ENCODE results near the gene CD59. TPM values are rescaled to one million over a fixed set of nuclear protein-coding genes. Genes with fewer than 3 reads are reported as not detected.

CD59 gene
- total RNA-seq, 2 experiments from 2014 or later, result 54.1 to 70.5 TPM

DNA sequence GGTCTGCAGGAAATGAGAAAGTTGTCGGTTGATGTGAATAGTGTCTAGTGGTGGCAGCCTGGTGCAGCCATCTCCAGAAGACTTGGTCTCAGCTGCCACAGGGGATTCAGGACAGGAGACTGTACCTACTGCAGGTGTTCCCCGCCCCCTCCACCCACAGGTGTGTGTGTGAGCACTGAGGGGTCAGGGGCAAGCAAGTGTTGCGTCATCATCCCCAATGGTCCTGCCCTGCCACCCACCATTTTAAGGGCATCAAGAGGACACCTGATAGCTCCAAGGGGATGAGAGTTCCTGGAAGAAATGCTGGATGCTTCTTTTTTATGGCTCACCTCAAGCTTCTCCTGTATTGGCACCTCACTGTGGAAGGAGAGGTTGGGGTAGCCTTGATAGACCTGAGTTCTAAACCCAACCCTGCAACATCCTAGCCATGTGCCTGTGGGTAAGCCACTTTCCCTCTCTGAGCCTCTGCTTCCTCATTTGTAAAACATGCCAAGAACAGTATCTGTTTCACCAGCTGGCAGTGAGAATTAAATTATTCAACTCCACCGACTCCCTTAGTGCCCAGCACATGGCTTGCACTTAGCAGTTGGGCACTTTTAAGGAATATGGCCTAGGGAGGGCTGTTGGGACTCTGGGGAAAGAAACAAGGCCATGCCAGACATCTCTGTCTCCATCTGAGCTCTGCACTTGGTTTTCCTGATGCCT is 41.7 kb downstream of the CD59 start:
- no peak for ATAC-seq
- Mint-ChIP-seq H3K4me1 (peaks cover 5% of the 10 kb centered on the region), H3K4me3 (no peak overlapping the region), H3K27me3 (peaks cover 30% of the 10 kb centered on the region), H3K9me3 (ENCODE audit: low read depth) (no peaks in the 10 kb centered on the region), H3K27ac (no peak overlapping the region), H3K36me3 (no peaks in the 10 kb centered on the region)
- DNase-seq, result no peak
- CTCF ChIA-PET, result interaction anchor here (1.1 kb wide), 1 partner anchor 11 kb away, joined by 3 read pairs; no protein-coding TSS in a partner anchor

DNA sequence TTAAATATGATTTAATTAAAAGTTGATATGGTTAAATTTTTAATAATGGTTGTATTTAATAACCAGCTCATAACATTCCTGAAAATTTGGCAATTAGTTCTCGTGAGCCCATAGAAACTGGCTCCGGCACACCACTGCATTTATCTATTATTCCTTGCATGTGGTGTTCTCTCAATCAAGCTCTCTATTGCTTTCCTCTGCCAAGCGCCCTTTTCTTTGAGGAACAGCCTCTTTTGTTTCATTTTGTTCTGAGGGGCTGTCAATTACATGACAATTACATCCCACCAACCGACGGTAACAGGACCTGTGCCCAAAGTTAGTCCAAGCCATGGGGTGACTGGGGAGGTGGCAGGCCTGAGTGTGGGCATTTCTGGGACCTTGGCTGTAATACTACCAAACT is 43.7 kb downstream of the CD59 start:
- ATAC-seq, result no peak
- H3K4me1 Mint-ChIP-seq, result peaks cover 5% of the 10 kb centered on the region
- H3K27me3 Mint-ChIP-seq, result peaks cover 19% of the 10 kb centered on the region
- H3K27ac Mint-ChIP-seq, result no peak overlapping the region
- H3K36me3 Mint-ChIP-seq, result no peaks in the 10 kb centered on the region
- H3K4me3 Mint-ChIP-seq, result no peak overlapping the region
- CTCF ChIA-PET, result no interaction called here
- no peaks in the 10 kb centered on the region for H3K9me3 Mint-ChIP-seq (ENCODE audit: low read depth)
- DNase-seq, result no peak

DNA sequence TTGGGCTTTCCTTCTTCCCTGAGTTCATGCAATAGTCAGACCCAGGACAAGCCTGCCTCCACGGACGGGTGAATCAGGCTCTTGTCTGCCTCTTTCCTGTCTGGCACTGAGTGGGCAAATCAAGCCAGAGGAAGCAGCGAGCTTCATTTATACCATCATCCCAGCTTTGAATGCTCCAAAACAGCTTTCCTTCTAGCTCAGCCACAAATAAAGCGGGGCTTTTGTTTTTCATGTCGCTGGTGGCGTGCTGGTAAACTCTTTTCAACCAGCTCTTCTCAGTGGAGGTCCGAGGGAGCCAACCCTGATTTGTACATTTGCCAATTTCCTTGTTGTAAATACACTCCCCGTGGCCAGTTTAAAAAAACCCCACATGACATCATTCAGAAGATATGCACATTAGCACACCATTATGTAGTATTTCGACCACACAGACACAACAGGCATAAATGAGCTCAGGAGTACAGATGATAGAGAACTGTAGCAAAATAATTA is 44.2 kb downstream of the CD59 start:
- H3K4me3 Mint-ChIP-seq, result no peak overlapping the region
- no peak overlapping the region for H3K27ac Mint-ChIP-seq
- no peaks in the 10 kb centered on the region for H3K9me3 Mint-ChIP-seq (ENCODE audit: low read depth)
- H3K27me3 Mint-ChIP-seq, result peaks cover 14% of the 10 kb centered on the region
- ATAC-seq (no peak), DNase-seq (no peak)
- no peaks in the 10 kb centered on the region for H3K36me3 Mint-ChIP-seq
- CTCF ChIA-PET, result interaction anchor here (1.2 kb wide), 1 partner anchor 93 kb away, joined by 3 read pairs; no protein-coding TSS in a partner anchor
- peaks cover 5% of the 10 kb centered on the region for H3K4me1 Mint-ChIP-seq

DNA sequence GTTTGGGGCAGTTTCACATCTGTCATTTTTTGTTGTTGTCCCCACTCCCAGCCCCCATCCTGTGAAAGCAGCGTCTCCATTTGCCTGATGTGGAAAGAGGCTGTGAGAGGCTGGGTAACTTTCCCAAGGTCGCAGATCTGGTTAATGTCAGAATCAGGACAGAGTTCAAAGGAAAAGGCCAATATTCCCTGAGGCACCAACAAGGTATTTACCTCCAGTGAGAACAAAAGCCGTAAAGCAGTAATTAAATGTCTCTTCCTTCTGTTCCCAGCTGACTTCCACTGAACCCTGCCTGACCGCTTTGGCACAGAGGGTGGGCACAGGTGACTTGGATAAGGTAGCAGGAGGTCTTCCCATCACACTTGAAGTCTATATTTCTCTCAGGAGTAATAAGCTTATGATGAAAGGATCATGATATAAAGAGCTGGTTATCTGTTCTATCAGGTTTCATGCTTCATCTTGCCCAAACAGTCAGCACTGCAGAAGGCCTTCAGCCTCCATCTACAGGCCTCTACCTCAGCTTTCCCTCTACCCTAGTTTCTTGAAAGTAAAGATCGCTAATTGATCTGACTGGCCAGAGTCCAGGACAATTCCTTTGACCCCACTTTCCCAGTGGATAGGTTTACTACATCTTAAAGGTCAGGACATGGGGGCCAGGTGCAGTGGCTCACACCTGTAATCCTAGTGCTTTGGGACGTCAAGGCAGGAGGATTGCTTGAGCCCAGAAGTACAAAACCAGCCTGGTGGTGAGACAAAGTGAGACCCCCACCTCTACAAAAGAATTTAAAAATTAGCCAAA is 45.0 kb downstream of the CD59 start:
- no peak overlapping the region for H3K27ac Mint-ChIP-seq
- DNase-seq, result no peak

DNA sequence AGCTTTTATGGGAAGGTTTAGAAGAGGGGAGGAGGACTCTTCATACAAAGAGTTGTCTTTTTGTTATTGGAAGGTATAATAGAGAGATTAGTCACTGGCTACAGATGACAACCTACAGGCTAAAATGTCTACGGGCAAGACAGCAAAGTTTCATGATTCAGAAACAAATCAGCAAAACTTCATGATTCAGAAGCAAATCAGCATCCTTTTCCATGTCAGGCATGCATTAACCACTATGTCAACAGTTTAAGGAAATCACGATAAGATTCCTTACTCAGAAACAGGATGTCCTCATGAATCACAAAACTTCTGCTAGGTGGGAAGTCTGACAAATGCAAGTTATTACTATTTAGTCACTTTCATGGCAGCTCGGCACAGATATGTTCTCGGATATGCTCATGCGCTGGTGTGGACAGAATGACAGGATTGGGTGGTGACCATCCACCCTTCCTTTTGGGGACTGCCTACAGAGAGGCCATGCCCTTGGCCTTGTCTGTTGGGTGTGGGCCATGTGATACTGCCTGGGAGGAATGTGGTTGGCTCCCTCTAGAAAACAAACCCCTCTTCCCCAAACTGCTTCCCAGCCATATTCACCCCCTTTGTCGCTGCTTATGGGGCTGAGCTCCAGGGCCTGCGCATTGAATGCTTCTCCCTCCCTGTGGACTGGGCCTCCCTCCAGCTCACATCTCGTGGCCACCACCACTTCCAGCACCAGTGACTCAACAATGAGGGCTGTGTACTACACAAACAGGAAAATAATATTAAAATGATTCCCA is 45.7 kb downstream of the CD59 start:
- H3K27ac Mint-ChIP-seq, result no peak overlapping the region
- no peaks in the 10 kb centered on the region for H3K36me3 Mint-ChIP-seq
- no peak for ATAC-seq
- no peak for DNase-seq
- no peaks in the 10 kb centered on the region for H3K9me3 Mint-ChIP-seq (ENCODE audit: low read depth)
- H3K27me3 Mint-ChIP-seq, result peaks cover 3% of the 10 kb centered on the region
- H3K4me1 Mint-ChIP-seq, result peaks cover 3% of the 10 kb centered on the region
- no peak overlapping the region for H3K4me3 Mint-ChIP-seq
- CTCF ChIA-PET, result interaction anchor here (1.3 kb wide), 1 partner anchor 10 kb away, joined by 4 read pairs; the partner anchor contains the start of gene C11orf91

More for the DNA sequence above, 45.0 kb downstream of the CD59 start:
- H3K36me3 Mint-ChIP-seq, result no peaks in the 10 kb centered on the region
- H3K4me3 Mint-ChIP-seq, result no peak overlapping the region
- H3K27me3 Mint-ChIP-seq, result peaks cover 7% of the 10 kb centered on the region
- no peaks in the 10 kb centered on the region for H3K9me3 Mint-ChIP-seq (ENCODE audit: low read depth)
- CTCF ChIA-PET, result interaction anchor here (1.2 kb wide), 1 partner anchor 94 kb away, joined by 3 read pairs; no protein-coding TSS in a partner anchor
- H3K4me1 Mint-ChIP-seq, result peaks cover 4% of the 10 kb centered on the region
- no peak for ATAC-seq

DNA sequence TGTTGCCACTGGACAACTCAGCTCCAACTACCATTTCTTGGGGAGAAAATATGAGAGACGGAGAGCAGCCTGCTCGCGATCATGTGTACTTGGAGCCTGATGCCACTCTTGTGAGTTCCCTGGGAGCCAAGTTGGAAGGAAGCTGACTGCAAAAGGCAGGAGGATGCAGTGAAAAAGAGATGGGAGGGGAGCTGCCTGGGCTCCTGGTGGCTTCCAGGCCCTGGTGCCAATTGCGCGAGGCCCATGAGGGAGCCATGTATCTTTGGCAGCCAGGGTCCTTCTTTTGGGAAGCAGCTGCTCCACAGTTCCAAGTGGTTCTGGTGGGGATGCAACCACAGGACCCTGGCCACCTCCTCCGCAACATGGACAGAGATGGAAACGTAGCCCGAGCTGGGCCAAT is 46.7 kb downstream of the CD59 start:
- Mint-ChIP-seq H3K4me1 (peaks cover 3% of the 10 kb centered on the region), H3K27ac (no peak overlapping the region), H3K27me3 (peaks cover 8% of the 10 kb centered on the region), H3K4me3 (no peak overlapping the region), H3K36me3 (no peaks in the 10 kb centered on the region), H3K9me3 (ENCODE audit: low read depth) (no peaks in the 10 kb centered on the region)
- ATAC-seq, result no peak
- no peak for DNase-seq
- CTCF ChIA-PET, result interaction anchor here (1.3 to 2.2 kb wide), 2 partner anchors 11 to 146 kb away, joined by 4 to 5 read pairs; partner anchors contain the start of gene C11orf91

DNA sequence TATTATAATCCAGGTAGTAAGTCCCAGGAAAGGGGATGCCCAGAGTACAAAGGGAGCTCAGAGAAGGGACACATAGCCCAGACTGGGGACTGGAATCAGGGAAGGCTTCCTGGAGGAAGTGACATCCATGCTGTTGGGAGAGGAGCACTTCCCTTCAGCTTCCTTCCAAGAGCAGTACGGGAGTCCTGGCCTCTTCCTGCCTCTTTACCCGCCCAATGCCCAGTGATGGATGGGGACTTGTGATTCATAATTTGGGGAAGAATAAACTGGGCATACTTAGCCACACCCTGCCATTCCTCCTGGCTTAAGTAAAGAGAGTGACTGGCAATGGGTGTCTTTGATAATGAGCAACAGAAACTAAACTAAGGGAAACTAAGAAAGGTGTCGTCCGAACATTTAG is 47.1 kb downstream of the CD59 start:
- DNase-seq, result no peak
- H3K9me3 Mint-ChIP-seq (ENCODE audit: low read depth), result no peaks in the 10 kb centered on the region
- H3K27me3 Mint-ChIP-seq, result peaks cover 12% of the 10 kb centered on the region
- no peak overlapping the region for H3K4me3 Mint-ChIP-seq
- peaks cover 3% of the 10 kb centered on the region for H3K4me1 Mint-ChIP-seq
- CTCF ChIA-PET, result interaction anchor here (1.3 to 2.2 kb wide), 3 partner anchors 11 to 146 kb away, joined by 4 to 6 read pairs (median 5); partner anchors contain the start of gene C11orf91
- ATAC-seq, result no peak
- no peak overlapping the region for H3K27ac Mint-ChIP-seq
- no peaks in the 10 kb centered on the region for H3K36me3 Mint-ChIP-seq

DNA sequence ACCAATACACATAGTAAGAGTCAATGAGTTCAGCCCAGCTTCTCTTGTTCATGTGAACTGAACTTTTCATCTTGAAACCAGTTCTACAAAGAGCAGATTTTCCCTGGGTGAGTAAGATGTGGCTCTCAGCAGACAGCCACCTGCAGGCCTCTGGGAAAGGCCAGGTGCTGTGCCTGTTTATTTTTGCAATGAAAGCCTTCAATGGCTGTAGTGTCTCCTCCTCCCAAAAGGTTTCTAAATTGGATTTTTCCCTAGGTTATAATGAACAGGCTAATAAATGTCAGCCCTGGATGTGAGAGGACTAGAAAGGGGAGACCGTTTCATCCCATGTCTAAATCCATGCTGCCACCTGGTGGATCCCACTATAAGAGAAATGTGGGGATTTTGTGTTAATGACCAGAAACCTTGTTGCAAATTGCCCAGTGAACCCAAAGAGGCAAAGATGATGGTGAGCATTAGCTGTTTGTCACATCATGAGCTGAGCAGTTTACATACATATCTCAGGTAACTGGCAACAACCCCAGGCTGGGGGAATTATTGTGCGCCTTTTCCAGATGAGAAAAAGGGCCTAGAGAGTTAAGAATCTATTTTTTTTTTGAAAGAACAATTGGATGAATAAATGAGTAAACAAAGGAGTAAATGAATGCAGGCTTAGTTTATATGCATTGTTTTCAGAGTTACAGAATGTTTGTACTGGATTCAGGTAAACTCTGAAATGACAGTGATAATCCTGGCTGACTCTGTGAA is 48.3 kb downstream of the CD59 start:
- Mint-ChIP-seq H3K36me3 (no peaks in the 10 kb centered on the region), H3K4me3 (no peak overlapping the region), H3K27ac (no peak overlapping the region), H3K4me1 (peaks cover 3% of the 10 kb centered on the region), H3K27me3 (peaks cover 18% of the 10 kb centered on the region), H3K9me3 (ENCODE audit: low read depth) (no peaks in the 10 kb centered on the region)
- CTCF ChIA-PET, result interaction anchor here (2.0 to 2.2 kb wide), 2 partner anchors 12 to 145 kb away, joined by 5 to 6 read pairs; no protein-coding TSS in a partner anchor
- DNase-seq (no peak), ATAC-seq (no peak)

DNA sequence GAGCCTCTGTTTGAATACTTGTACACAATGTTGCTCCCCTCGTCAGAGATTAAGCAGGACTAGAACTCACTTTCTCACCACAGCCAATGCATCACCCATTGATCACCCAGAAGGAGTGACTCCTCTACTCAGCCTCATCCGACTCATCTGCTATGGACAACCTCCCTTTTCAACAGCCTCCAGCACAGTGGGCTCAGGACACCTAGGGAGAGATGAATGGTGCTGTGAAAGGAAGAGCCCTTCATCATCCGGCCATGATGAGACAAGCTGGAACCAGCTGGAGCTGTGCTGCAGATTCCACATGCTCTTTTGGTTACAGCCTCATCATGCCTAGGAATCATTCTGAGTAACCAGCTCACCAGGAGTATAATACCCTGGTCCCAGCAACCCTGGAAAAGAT is 51.1 kb downstream of the CD59 start:
- H3K9me3 Mint-ChIP-seq (ENCODE audit: low read depth), result no peaks in the 10 kb centered on the region
- H3K27ac Mint-ChIP-seq, result no peak overlapping the region
- CTCF ChIA-PET, result no interaction called here
- DNase-seq (no peak), ATAC-seq (no peak)
- peaks cover 3% of the 10 kb centered on the region for H3K4me1 Mint-ChIP-seq
- H3K4me3 Mint-ChIP-seq, result no peak overlapping the region
- peaks cover 44% of the 10 kb centered on the region for H3K27me3 Mint-ChIP-seq
- H3K36me3 Mint-ChIP-seq, result peaks cover 2% of the 10 kb centered on the region

DNA sequence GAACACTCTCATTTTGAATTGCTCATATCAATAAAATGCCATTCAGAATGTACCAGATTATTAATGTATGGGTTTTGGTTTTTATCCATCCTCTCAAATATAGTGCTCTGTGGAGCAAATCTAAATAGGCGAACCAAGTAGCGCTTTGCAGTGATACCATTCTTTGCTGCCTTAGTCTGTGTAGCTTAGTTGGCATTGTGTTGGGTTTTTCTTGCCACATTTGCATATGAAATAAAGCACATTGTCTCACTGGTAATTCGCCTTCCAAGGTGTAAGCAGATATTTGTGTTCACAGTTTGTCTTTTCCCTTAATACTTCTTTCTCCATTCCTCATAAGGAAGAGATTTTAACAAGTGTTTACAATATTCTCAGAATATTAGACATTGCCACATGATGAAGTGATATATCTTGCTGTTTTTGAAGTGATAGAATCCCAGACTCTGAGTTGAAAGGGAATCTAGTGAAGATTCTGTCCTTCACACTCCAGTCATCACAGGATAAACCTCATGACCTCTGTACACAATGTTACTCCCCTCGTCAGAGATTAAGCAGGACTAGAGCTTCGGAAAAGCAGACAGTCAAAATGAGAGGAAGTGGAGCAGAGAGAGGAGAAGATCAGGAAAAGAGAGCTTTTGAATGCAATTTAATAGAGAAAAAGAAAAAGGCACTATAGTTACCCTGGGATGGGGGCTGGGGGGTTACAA is 52.1 kb downstream of the CD59 start:
- Mint-ChIP-seq H3K9me3 (ENCODE audit: low read depth) (no peaks in the 10 kb centered on the region), H3K27me3 (peaks cover 53% of the 10 kb centered on the region), H3K27ac (no peak overlapping the region), H3K4me3 (no peak overlapping the region), H3K36me3 (peaks cover 2% of the 10 kb centered on the region), H3K4me1 (peaks cover 6% of the 10 kb centered on the region)
- ATAC-seq (no peak), DNase-seq (no peak)
- CTCF ChIA-PET, result no interaction called here

DNA sequence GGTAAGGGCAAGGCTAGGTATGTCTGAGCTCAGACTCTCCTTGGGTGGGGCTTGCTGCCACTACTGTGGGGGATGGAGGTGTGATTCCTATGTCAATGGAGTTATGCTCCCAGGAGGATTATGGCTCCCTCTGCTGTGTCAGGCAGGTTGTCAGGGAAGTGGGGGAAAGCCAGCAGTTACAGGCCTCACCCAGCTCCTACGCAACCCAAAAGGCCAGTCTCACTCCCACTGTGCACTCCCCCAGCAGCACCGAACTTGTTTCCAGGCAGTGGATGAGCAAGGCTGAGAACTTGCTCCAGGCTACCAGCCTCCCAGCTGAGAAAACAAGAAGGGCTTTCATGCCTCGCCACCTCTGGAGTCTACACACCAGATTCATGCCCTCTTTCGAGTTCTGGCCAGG is 53.8 kb downstream of the CD59 start:
- H3K4me3 Mint-ChIP-seq, result no peak overlapping the region
- no peaks in the 10 kb centered on the region for H3K9me3 Mint-ChIP-seq (ENCODE audit: low read depth)
- DNase-seq, result no peak
- peaks cover 2% of the 10 kb centered on the region for H3K36me3 Mint-ChIP-seq
- H3K27ac Mint-ChIP-seq, result no peak overlapping the region
- ATAC-seq, result no peak
- H3K27me3 Mint-ChIP-seq, result peaks cover 68% of the 10 kb centered on the region
- CTCF ChIA-PET, result no interaction called here
- peaks cover 11% of the 10 kb centered on the region for H3K4me1 Mint-ChIP-seq

DNA sequence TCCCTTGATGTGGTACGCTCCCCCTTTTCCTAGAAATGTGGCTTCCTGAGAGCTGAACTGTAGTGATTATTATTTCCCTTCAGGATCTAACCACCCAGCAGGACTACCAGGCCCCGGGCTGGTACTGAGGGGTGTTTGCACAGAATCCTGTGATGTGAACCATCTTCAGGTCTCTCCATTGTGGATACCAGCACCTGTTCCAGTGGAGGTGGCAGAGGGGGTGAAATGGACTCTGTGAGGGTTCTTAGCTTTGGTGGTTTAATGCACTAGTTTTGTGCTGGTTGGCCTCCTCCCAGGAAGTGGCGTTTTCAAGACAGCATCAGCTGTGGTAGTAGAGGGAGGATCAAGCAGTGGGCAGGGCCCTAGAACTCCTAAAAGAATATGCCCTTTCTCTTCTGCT is 54.2 kb downstream of the CD59 start:
- H3K4me1 Mint-ChIP-seq, result peaks cover 11% of the 10 kb centered on the region
- H3K9me3 Mint-ChIP-seq (ENCODE audit: low read depth), result no peaks in the 10 kb centered on the region
- CTCF ChIA-PET, result no interaction called here
- DNase-seq (no peak), ATAC-seq (no peak)
- no peak overlapping the region for H3K27ac Mint-ChIP-seq
- no peak overlapping the region for H3K4me3 Mint-ChIP-seq
- H3K27me3 Mint-ChIP-seq, result peaks cover 72% of the 10 kb centered on the region
- peaks cover 2% of the 10 kb centered on the region for H3K36me3 Mint-ChIP-seq

All from activated CD8-positive, alpha-beta memory T cell treated with anti-CD3 and anti-CD28 coated beads, Interleukin-2, amount 10 ng/mL, durations not matched to agents 7 days and 5 days (primary cell).